Stomach (tissue), 4 donors: ENCODE data around the gene AFAP1.

Source experiments
- POLR2A ChIP-seq, 4 donors: fragments of 450-650 bp; IDR thresholded peaks; one replicate each; pipeline ENCODE4 v1.6.1; 2016; ENCODE audit warnings: antibody characterized with exemption in 4 of 4, control low read depth in 2 of 4, mild to moderate bottlenecking in 1 of 4, moderate library complexity in 1 of 4
- POLR2AphosphoS5 ChIP-seq, 3 donors: sonication (generic); formaldehyde crosslinking; IDR thresholded peaks; one replicate each; pipeline ENCODE4 v1.6.1; 2016; ENCODE audit warnings: antibody characterized with exemption in 3 of 3

DNA sequence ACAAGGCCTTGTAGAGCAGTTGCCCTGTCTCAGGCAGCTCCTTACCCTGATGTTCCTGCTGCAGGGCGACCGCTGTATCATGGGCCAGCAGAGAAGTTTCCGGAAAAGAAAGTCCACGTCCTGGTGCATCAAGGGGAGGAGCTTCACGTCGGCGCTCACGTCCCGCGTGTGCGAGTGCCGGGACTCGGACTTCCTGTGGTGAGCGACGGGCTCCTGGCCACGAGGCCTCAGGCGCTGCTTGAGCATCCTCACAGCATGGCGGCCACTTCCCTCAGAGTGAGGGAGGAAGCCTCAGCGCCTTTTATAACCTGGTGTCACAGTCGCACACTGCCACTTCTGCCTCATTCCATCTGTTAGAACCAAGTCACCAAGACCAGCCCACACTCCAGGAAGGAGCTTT, 225.5 kb downstream of the AFAP1 start:
- TF ChIP-seq POLR2A (IDR thresholded peaks at IDR 0.05) (no peak), POLR2AphosphoS5 (IDR thresholded peaks at IDR 0.05) (no peak)
